HT1080 (cell line): Measurements from ENCODE around the gene MLIP. TPM values are rescaled to one million over a fixed set of nuclear protein-coding genes. Genes with fewer than 3 reads are reported as not detected.
"Not testable (repeated sequence)": the region's sequence is repeated elsewhere in the genome, so short reads cannot be mapped to it uniquely, and the experiment has no call there.

ENCODE experiments used
- DNase-seq: peaks from one replicate; pipeline ENCODE4 v3.0.0-alpha.2; 2015; ENCODE audit warnings: low read depth
- total RNA-seq: library from RNA; depleted of rRNA; stranded (reverse); fragments of >200 nt; shearing (Covaris generic); gene quantifications from 2 replicates; pipeline ENCODE4 v1.2.3, GENCODE V29; 2014

Gene MLIP
- total RNA-seq, 1 experiment from 2014 or later: not detected

GRCh38 chr6:54216336-54216735 lies 105.1 kb downstream of the MLIP start:
- DNase-seq: no peak

- peak; percentile 48 for DNase-seq
Observed at GRCh38 chr6:54217018-54217417, 105.8 kb downstream of the MLIP start.

GRCh38 chr6:54222217-54222616 lies 111.0 kb downstream of the MLIP start:
- DNase-seq: no peak

DNA sequence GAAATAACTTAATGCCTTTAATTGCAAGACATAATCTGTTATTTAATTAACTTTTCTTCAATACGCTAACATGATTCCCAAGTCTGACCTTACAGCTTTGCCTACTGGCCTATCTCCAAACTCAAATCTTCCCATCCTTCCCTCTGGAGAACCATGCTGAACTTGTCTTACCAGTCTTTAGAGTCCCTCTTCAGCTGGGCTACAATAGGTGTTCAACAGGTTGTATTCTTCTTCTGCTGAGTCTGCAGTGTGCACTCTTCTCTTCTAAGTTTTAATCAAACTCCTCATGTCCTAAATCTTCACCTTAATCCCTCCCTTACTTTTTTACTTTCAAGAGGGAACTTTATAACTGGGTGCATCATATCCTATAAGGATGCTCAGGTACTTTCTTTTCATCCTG lies 121.5 kb downstream of the MLIP start:
- DNase-seq: no peak

- DNase-seq: no peak
Observed at GRCh38 chr6:54234539-54234938, 123.3 kb downstream of the MLIP start.

GRCh38 chr6:54236984-54237383 lies 125.7 kb downstream of the MLIP start:
- peak; percentile 24 for DNase-seq

GRCh38 chr6:54238396-54238795 lies 127.2 kb downstream of the MLIP start:
- DNase-seq: no peak

GRCh38 chr6:54243699-54244098 lies 132.5 kb downstream of the MLIP start:
- DNase-seq: no peak

- DNase-seq: peak; percentile 3
Observed at GRCh38 chr6:54244430-54244829, 133.2 kb downstream of the MLIP start.

DNA sequence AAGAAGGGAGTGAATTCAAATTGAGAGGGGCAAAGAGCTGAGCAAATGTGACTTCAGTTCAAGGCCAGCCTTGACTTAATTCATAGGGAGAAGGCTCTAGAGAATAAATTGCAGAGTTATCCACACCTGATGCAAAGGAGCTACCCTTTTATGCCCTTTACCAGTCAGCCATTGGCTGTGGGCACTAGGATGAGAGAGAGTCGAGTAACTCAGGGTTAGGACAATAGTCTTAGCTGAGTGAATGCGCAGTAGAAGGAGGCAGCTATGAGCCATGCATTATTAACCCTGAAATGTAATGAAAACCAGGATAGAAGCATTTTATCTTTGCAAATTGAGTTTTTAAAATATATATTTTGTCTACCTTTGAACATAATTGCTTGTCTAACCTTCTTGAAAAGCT lies 134.0 kb downstream of the MLIP start:
- DNase-seq: no peak

GRCh38 chr6:54248319-54248718 lies 137.1 kb downstream of the MLIP start:
- DNase-seq: no peak

DNA sequence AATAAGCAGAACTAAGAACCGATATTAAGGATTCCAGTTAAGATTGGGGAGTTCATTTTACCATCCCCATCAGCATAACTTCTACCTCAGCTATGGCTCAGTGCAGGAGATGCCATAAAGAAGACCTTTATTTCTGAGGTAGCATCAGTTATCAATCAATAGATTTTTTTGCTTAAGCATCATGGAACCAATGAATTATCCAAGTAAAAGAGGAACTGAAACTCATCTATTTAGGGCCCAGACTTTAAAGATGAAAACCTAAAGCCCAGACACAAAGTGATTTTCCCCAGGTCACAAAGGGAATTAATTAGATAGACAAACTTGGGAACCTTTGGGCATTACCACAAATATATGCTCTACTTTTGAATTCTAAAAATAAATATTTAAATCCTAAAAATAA lies 137.8 kb downstream of the MLIP start:
- no peak for DNase-seq

- not testable (repeated sequence) for DNase-seq
Observed at GRCh38 chr6:54249812-54250211, 138.6 kb downstream of the MLIP start.

DNA sequence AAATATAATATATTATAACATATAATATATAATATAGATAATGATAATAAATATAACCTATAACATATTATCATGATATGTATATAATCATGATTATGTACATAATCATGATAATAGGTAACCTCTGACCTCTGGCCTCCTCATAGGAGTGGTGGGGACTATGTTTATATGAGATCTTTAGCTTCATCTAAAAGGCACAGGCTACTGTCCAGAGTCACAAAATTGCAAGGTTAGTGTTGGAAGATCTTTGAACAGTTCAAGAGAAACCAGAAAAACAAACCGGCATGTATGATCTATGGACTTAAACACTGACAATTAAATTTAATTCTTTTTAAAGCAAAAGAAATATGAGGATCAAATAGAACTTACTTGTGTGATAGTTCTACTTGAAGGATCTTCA lies 141.3 kb downstream of the MLIP start:
- no peak for DNase-seq

DNA sequence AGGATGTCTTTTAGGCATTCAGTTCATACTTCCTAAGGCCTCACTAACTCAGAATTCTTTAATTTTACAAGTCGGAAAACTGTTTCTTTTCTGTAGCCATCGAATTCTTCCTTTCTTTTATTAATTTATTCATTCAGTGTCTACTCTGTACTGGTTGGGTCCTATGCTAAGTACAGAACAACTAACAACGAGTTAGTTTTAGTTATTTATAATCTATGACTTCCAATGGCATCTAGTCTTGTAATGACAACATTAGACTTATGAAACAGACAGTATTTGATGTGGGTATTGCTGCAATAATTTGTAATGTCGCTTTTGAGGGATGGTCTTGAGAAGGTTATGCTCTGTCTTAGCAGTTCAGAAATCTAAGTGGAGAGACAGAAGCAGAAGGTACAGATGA lies 141.7 kb downstream of the MLIP start:
- DNase-seq: no peak

- DNase-seq: no peak
Observed at GRCh38 chr6:54254886-54255285, 143.6 kb downstream of the MLIP start.

DNA sequence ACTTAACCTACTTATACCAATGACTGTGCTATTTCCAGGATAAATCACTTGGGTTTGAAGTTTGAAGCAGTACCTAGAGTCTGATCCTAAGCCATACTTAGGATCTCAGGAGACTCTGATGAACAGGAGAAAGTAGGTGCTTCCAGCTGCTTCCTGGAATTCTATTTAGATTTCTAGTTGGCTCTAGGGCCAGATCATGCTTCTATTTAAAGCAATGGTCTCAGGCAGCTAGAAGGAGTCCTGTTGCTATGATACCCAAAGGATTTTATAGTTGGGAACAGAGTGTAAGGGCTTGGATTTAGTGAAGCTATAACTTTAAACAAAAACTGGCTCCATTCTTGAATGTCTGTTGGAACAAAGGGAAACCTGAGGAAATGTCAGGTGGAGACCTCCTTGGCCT lies 144.6 kb downstream of the MLIP start:
- no peak for DNase-seq

DNA sequence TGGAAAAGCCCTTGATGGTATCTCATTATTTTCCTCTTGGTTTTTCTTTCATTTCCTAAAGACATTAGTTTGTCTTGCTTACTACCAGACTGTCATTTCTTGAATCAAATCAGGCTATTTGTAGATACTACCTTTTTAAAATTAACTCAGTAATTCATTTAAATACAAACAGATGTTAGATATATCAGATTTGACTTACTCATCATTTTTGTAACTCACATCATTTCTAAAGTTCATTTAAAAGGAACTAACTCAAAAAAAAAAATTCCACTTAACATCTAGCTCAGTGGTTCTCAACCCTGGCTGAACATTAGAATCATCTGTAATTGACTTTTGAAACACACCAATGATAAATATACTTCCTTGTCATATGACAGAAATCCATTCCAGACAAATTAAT lies 148.8 kb downstream of the MLIP start:
- DNase-seq: no peak

GRCh38 chr6:54262499-54262898 lies 151.3 kb downstream of the MLIP start:
- no peak for DNase-seq

DNA sequence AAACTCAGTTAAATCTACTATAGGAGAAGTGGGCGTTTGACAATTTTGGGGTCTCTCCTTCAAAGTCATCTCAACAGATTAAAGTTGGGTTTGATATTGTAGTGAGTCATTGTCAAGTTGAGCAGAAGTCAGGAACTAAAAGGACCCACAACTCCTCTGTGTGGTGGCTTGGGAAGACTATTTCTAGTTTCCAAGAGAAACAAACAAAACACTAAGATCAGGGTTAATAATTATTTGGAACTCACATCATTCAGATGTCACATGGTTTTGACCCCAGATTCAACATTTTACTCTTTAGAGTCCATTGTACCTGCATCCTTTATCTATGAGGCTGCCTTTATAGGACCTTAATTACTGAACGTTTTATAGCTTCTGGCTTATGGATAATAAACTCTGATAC lies 151.7 kb downstream of the MLIP start:
- DNase-seq: no peak

DNA sequence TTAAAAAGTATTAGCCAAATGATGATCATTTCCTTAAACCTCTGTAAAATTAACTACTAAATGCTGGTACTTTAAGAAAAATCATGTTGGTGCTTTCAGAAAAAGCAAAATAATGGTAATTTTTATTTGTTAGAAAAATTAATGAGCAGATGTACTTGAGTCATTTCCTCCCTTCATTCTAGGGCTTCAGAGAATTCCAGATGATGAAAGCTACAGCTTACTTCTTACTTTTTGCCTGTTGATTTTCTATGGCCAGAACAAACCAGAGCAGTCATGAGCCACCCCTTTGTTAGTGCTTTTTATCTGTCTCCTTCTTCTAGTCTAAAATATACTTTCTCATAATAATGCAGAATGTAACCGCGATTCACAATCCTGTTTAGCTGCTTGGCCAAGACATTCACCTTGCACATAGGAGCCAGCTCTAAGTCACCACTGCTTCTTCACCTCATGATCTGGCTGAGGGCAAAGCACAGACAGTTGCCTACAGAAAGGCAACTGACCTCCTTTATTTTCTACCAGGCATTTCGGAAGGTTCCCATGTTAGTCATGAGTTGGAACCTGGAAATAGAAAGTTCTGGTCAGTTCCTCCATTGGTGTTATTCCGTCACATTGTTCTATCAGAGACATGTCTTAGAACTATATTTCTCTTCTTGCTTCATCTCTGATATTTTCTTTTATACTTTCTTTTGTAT lies 153.5 kb downstream of the MLIP start:
- DNase-seq: peak; percentile 19

DNA sequence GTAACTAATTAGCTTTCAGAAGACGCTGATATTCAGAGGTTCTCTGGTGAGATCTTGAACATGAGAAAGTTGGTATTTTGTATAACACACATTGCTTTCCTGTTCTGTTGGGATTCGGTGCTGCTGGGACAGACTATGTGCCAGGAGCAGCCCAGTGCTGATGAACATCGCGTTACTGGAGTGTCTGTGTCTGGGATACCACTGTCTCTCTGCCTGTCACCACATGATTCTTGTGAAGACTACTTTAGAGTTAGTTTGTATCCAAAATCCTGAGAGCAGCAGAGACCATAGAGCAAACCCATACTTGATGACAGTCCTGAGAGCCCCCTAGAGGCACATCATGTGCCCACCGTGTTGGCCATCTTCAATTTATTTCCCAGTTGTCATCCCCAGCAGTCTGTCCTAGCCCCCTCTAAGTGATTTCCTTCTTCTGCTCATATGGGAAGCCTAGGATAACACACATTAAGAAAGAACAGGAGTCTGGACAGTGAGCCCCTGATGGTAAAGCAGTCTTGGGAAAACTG lies 155.2 kb downstream of the MLIP start:
- no peak for DNase-seq

DNA sequence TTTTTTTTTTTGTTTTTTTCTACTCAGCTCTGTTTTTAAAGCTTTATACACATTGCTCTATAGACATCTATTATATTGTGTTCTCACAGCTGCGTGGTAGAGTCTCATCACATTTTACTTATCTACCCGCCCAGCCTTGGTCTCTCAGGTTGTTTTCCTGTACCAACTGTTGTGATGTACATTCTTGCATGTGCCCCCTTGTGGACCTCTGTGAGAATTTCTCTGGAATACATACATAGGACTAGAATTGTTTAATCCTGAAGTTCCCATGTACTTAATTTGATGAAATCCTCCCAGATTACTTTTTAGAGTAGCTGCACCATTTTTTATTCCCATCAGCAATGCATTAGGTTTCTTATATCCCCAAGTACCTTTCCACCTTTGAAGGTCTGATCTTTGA lies 156.6 kb downstream of the MLIP start:
- DNase-seq: peak; percentile 24
